ENCODE measurements around the gene SLC9A9.

The SLC9A9 gene

DNA sequence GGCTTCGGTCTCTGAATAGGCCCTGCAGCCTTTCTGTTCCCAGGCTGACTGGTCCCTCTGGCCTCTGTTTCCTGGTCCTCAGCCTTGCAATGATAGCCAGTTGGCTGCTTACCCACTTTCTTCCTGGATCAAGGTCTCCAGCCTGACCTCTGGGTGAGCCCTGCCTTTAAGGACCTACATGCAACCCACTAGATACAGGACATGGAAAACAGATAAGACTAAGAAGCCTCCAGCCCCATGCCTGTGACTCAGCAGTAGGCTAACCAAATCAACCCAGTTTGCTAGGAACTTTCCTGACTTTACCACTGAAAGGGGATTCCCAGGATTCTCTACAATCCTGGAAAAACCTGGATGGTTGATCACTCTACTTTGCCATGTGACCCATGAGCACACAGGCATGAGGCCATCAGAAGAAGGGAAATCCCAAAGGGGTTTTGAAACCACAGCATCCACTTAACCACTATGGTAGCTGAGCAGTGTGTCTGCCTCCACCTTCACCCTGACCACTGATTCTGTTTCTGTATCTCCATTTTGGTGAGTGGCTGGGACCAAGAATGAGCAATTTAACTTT, 540.6 kb downstream of the SLC9A9 start:
- DNase-seq = peak; percentile 83 to 90
- TF ChIP-seq GATA1 (IDR thresholded peaks at IDR 0.05; ENCODE audit: low read depth, low read length) = no peak
- TF ChIP-seq POLR2A (IDR thresholded peaks at IDR 0.05; ENCODE audit: low read length) = no peak

- DNase-seq = peak; percentile 45 to 52
- no peak for TF ChIP-seq GATA1 (IDR thresholded peaks at IDR 0.05; ENCODE audit: low read depth, low read length)
- TF ChIP-seq POLR2A (IDR thresholded peaks at IDR 0.05; ENCODE audit: low read length) = no peak
Measured at GRCh38 chr3:143306407-143306806, 541.9 kb downstream of the SLC9A9 start.

GRCh38 chr3:143302638-143303171, 545.6 kb downstream of the SLC9A9 start:
- TF ChIP-seq POLR2A (IDR thresholded peaks at IDR 0.05; ENCODE audit: low read length) (no peak), GATA1 (IDR thresholded peaks at IDR 0.05; ENCODE audit: low read depth, low read length) (no peak)

GRCh38 chr3:143301031-143301901, 547.0 kb downstream of the SLC9A9 start:
- TF ChIP-seq GATA1 (IDR thresholded peaks at IDR 0.05; ENCODE audit: low read depth, low read length) (no peak), POLR2A (IDR thresholded peaks at IDR 0.05; ENCODE audit: low read length) (no peak)

More at GRCh38 chr3:143302638-143303171, 545.6 kb downstream of the SLC9A9 start:
- no peak for DNase-seq

DNA sequence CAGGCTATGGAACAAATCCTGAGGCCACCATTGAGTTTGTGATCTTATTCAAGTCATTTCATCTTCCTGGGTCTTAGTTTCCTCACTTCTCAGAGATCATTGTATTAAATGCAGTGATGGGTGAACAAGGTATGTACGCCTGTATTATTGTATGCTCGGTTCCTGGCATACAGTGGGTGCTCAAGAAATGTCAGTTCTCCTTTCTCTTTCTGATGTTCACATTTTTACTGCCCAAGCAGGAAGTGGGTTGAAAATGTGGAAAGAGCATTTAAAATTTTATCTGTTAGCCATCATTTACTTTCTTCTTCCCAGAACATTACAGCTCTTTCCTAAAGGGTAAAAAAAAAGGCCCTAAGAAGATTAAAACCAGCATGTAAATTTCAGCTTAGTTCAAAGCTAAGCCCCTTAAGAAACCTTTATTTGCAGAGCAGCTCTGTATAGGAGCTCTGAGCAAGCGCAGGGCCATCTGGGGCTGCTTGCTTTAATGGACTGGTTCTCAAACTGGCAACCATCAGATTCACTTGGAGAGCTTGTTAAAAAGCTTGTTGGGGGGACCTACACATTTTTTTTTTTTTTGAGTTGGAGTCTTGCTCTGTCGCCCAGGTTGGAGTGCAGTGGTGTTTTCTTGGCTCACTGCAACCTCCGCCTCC, 549.3 kb downstream of the SLC9A9 start:
- TF ChIP-seq GATA1 (IDR thresholded peaks at IDR 0.05; ENCODE audit: low read depth, low read length) (no peak), POLR2A (IDR thresholded peaks at IDR 0.05; ENCODE audit: low read length) (no peak)
- no peak for DNase-seq

More at GRCh38 chr3:143301031-143301901, 547.0 kb downstream of the SLC9A9 start:
- peak in 1 of 2 experiments; percentile 11 for DNase-seq

GRCh38 chr3:143298380-143298779, 549.9 kb downstream of the SLC9A9 start:
- no peak for TF ChIP-seq GATA1 (IDR thresholded peaks at IDR 0.05; ENCODE audit: low read depth, low read length)
- no peak for TF ChIP-seq POLR2A (IDR thresholded peaks at IDR 0.05; ENCODE audit: low read length)
- DNase-seq = no peak

GRCh38 chr3:143295201-143296080, 552.8 kb downstream of the SLC9A9 start:
- DNase-seq = no peak

GRCh38 chr3:143294188-143294587, 554.1 kb downstream of the SLC9A9 start:
- TF ChIP-seq GATA1 (IDR thresholded peaks at IDR 0.05; ENCODE audit: low read depth, low read length) = no peak
- no peak for TF ChIP-seq POLR2A (IDR thresholded peaks at IDR 0.05; ENCODE audit: low read length)
- DNase-seq = no peak

More at GRCh38 chr3:143295201-143296080, 552.8 kb downstream of the SLC9A9 start:
- TF ChIP-seq POLR2A (IDR thresholded peaks at IDR 0.05; ENCODE audit: low read length) (no peak), GATA1 (IDR thresholded peaks at IDR 0.05; ENCODE audit: low read depth, low read length) (no peak)

DNA sequence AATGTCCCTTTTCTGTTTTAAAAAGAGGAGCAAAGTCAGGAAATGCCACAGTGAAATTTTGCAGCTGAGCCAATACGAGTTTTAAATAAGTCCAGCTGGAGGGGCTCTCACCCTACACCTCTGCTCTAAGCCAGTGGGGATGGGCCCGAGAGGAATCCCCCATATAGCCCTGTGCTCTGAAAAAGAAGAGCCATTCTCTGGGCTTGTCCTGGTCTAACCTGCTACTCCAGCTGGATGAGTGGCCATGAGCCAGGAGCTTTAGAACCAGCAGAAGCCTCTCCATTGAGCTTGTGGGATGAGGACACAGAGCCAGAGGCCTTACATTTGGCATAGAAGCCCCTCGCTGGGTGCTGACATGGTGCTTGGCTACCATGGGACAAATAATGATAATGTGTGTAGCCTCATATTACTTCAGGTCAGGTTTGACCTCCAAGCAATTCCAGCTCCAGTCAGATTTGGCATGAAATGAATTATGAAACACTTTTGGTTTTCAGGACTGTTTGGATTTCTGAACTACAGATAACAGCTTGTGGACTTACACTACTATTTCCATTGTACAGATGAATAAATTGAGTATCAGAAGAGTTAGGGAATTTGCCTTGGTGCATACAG, 556.3 kb downstream of the SLC9A9 start:
- DNase-seq = no peak
- TF ChIP-seq GATA1 (IDR thresholded peaks at IDR 0.05; ENCODE audit: low read depth, low read length) = no peak
- TF ChIP-seq POLR2A (IDR thresholded peaks at IDR 0.05; ENCODE audit: low read length) = no peak

DNA sequence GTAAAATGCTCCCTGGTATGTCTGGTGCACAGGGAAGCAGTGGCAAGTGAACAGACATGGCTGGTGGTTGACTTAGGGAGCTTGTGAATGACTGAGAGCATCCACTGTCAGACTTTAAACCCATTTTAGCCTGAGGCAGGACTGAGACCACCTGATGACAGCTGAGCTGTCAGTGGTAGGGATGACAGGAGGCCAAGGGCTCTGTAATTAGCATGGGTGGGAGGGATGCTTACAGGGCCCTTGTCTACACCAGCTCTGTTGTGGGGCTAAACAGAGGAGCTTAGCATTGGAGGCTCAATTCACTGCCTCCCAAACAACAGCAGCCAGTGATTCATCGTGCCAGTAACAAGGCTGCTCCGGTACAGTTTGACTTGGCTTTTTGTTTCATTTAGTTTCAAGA, 559.3 kb downstream of the SLC9A9 start:
- no peak for TF ChIP-seq POLR2A (IDR thresholded peaks at IDR 0.05; ENCODE audit: low read length)
- no peak for TF ChIP-seq GATA1 (IDR thresholded peaks at IDR 0.05; ENCODE audit: low read depth, low read length)
- no peak for DNase-seq

DNA sequence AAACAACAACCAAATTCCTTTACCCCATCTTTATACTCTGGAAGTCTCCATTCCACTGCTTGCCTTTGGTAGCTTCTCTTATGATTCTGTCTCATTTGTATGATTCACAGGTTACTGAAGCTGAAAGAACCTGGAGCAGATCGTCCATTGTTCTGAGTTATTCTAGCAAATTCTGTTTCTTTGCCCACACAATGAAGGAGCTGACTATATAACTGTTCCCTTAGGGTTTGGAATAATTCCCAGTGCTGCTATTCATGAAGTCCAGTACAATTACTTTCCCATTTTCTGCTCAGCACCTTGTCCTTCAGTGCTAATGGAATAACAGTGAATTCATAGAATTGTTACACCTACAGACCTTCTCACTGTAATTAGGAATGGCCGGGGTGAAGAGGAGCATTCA, 560.9 kb downstream of the SLC9A9 start:
- no peak for DNase-seq
- TF ChIP-seq GATA1 (IDR thresholded peaks at IDR 0.05; ENCODE audit: low read depth, low read length) = no peak
- TF ChIP-seq POLR2A (IDR thresholded peaks at IDR 0.05; ENCODE audit: low read length) = no peak

GRCh38 chr3:143286392-143287010, 561.8 kb downstream of the SLC9A9 start:
- TF ChIP-seq GATA1 (IDR thresholded peaks at IDR 0.05; ENCODE audit: low read depth, low read length) (no peak), POLR2A (IDR thresholded peaks at IDR 0.05; ENCODE audit: low read length) (no peak)
- DNase-seq = no peak
